Measurements from ENCODE around the gene PNO1. TPM values are rescaled to one million over a fixed set of nuclear protein-coding genes. Genes with fewer than 3 reads are reported as not detected.

PNO1 gene
- total RNA-seq, 1 experiment from 2014 or later, result 26.4 TPM

DNA sequence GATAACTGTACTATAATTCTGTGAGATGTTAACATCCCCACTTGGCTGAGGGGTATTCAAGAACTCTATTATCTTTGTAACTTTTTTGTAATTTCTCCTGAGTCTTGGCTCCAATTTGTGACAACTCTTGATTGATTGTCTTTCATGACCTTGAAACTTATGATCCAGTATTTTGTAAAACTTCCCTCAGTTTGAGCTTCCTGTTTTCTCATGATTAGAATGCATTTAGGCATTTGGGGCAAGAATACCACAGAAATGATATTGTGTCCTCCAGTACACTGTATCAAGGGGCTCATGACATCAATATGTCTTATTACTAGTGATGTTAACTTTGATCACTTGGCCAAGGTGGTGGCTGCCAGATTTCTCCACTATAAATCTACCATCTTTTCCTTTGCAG lies 37.4 kb downstream of the PNO1 start:
- no peak for DNase-seq (ENCODE audit: low spot score)

DNA sequence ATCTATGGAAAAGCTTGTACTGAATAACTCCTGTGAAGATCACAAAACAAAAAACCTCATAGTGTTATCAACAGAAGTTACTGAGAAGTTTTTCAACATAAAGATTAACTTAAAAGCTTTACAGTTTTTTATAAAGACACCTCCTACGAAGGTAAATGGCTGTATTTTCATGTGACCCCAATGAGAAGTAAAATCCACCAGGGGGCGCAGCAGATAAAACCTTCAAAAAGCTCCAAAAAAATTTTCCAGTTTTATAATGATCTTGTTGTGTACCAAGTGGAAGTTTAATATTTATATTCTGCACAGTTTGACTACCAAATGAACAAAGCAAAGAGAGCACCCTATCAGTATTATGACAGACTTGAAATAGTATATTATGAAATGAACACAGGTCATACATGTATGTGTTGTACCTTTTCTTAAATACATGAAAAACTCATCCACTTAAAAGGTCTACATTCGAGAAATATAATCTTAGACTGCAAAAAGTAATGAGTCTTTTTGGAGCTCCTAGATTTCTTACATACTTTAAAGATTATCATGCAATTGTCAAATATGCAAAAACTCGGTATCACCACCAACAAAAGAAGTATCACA lies 38.5 kb downstream of the PNO1 start:
- DNase-seq (ENCODE audit: low spot score), result no peak

- no peak for DNase-seq (ENCODE audit: low spot score)
Measured at GRCh38 chr2:68200157-68200787, 42.6 kb downstream of the PNO1 start.

DNA sequence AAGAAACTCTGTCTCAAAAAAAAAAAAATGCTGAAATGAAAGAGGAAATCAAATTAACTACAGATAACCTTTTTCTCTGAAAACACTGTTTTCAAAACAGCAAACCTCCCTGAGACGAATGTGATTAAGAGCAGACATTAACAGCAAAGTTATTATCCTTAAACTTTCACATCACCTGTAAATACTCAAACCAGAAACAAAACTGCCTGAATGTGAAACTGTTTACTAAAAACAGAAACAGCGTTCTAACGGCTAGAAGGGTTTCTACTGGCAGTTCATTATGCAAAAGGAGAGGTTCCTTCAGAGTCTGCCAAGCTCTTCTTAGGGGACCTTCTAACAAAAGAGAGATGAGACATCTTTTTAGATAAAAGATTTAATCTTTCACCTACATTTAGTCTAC lies 45.9 kb downstream of the PNO1 start:
- no peak for DNase-seq (ENCODE audit: low spot score)

GRCh38 chr2:68206793-68207192 lies 49.1 kb downstream of the PNO1 start:
- no peak for DNase-seq (ENCODE audit: low spot score)

DNA sequence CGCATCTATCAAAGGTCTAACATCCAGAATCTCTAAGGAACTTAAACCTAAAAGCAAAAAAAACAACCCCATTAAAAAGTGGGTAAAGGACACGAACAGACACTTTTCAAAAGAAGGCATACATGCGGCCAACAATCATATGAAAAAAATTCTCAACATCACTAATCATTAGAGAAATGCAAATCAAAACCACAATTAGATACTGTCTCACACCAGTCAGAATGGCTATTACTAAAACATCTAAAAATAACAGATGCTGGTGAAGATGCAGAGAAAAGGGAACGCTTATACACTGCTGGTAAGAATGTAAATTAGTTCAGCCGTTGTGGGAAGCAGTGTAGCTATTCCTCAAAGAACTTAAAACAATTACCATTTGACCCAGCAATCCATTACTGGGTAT lies 56.7 kb downstream of the PNO1 start:
- no peak for DNase-seq (ENCODE audit: low spot score)

GRCh38 chr2:68216454-68217310 lies 59.0 kb downstream of the PNO1 start:
- DNase-seq (ENCODE audit: low spot score), result no peak

DNA sequence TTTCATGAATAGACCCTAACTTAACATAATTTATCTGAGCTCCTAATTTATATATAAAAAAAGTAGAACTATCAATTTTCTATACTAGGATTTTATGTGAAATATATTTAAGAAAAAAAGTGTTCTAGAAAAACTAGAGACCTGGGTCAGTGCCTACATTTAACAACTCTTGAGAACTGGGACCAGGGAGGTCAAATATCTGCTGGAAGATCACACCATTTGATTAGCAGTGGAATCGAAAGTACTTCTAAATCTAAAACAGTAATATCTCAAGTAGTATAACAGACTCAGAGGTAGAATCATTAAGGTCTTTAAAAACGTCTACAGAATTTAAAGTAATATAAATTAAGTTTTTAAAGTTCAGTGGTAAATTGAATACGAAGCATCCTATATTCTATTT lies 60.0 kb downstream of the PNO1 start:
- DNase-seq (ENCODE audit: low spot score), result no peak

- DNase-seq (ENCODE audit: low spot score), result no peak
Measured at GRCh38 chr2:68218343-68218901, 60.7 kb downstream of the PNO1 start.

- DNase-seq (ENCODE audit: low spot score), result no peak
Measured at GRCh38 chr2:68222287-68222686, 64.6 kb downstream of the PNO1 start.

- no peak for DNase-seq (ENCODE audit: low spot score)
Measured at GRCh38 chr2:68223419-68223818, 65.7 kb downstream of the PNO1 start.

DNA sequence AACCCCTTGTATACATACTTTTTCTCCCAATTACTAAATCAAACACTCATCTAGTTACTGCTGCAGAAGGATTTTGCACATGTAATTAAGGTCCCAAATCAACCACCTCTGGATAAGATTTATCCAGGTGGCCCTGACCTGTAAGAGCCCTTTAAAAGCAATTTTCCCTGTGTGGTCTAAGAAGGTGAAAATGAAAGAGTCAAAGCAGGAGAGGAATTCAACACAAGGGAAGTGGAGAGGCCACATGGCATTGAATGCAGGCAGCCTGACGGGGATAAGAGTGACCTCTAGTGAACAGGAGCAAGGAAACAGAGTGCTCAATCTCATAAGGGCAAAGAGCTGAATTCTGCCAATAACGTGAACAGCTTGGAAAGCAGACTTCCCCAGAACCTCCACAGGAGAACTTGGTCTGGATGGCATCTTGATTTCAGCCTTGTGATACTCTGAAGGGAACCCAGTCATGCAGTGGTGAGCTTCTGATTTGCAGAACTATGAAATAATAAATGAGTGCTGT lies 67.5 kb downstream of the PNO1 start:
- DNase-seq (ENCODE audit: low spot score), result peak; percentile 65

Other genes with a start within 250 kb of the PNO1 start
- gene C1D, start 94.9 kb upstream of the PNO1 start, total RNA-seq (2014; rRNA removed; shearing (Covaris generic)), result 71.3 and 77.6 TPM in 2 replicates
- 17.6 and 26.5 TPM in 2 replicates for gene PPP3R1, start 94.6 kb downstream of the PNO1 start, total RNA-seq (2014; rRNA removed; shearing (Covaris generic))
- 19.7 and 32.6 TPM in 2 replicates for gene CNRIP1, start 162.1 kb downstream of the PNO1 start, total RNA-seq (2014; rRNA removed; shearing (Covaris generic))
- gene PLEK, start 207.4 kb downstream of the PNO1 start, total RNA-seq (2014; rRNA removed; shearing (Covaris generic)), result 0.12 TPM in 1 of 2 replicates, not detected in the other

Measured in H4 (cell line).